Mesothelial cell of epicardium (in vitro differentiated cells): Measurements from ENCODE around the gene ZNHIT1. TPM values are rescaled to one million over a fixed set of nuclear protein-coding genes. Genes with fewer than 3 reads are reported as not detected.

ENCODE experiments used
- DNase-seq, 2 experiments: peaks; one replicate each; pipeline ENCODE4 v3.0.0; 2021; ENCODE audit warnings: low spot score in 2 of 2; ENCODE audit not compliant: unreplicated experiment in 2 of 2
- H3K27ac Mint-ChIP-seq: 2 replicates; pipeline ENCODE4 v1.8.0; 2021; ENCODE audit warnings: mixed read lengths
- H3K27me3 Mint-ChIP-seq: 2 replicates; pipeline ENCODE4 v1.8.0; 2021; ENCODE audit warnings: low read depth, mixed read lengths
- H3K36me3 Mint-ChIP-seq: 2 replicates; pipeline ENCODE4 v1.8.0; 2021; ENCODE audit warnings: mixed read lengths
- H3K4me1 Mint-ChIP-seq: 2 replicates; pipeline ENCODE4 v1.8.0; 2021; ENCODE audit warnings: mixed read lengths
- H3K4me3 Mint-ChIP-seq: 2 replicates; pipeline ENCODE4 v1.8.0; 2021; ENCODE audit warnings: mild to moderate bottlenecking, moderate library complexity, mixed read lengths
- H3K9me3 Mint-ChIP-seq: 2 replicates; pipeline ENCODE4 v1.8.0; 2021; ENCODE audit warnings: mixed read lengths
- CTCF ChIP-seq: fragments of 200-600 bp; sonication (generic); IDR thresholded peaks from one replicate; pipeline ENCODE4 v1.5.0; 2021; ENCODE audit warnings: antibody characterized with exemption; ENCODE audit not compliant: unreplicated experiment
- total RNA-seq: library from RNA; stranded (reverse); gene quantifications from 3 replicates; pipeline ENCODE4 v1.2.1, GENCODE V29; 2021

ZNHIT1 gene
- total RNA-seq, 1 donor from 2014 or later, result 54.9 TPM

- Mint-ChIP-seq H3K27me3 (no peaks in the 10 kb centered on the region), H3K36me3 (peaks cover 4% of the 10 kb centered on the region), H3K9me3 (no peaks in the 10 kb centered on the region), H3K4me3 (no peak overlapping the region), H3K4me1 (peaks cover 30% of the 10 kb centered on the region), H3K27ac (peak overlapping the region; percentile 98)
- DNase-seq, result no peak
- no peak for TF ChIP-seq CTCF
Observed at GRCh38 chr7:101240226-101241014, 22.5 kb downstream of the ZNHIT1 start.

- H3K4me1 Mint-ChIP-seq, result peaks cover 36% of the 10 kb centered on the region
- no peak for DNase-seq
- peak overlapping the region; percentile 98 for H3K27ac Mint-ChIP-seq
- no peaks in the 10 kb centered on the region for H3K27me3 Mint-ChIP-seq
- no peaks in the 10 kb centered on the region for H3K9me3 Mint-ChIP-seq
- peaks cover 4% of the 10 kb centered on the region for H3K36me3 Mint-ChIP-seq
- TF ChIP-seq CTCF, result no peak
- H3K4me3 Mint-ChIP-seq, result no peak overlapping the region
Observed at GRCh38 chr7:101241015-101241363, 23.0 kb downstream of the ZNHIT1 start.

- H3K9me3 Mint-ChIP-seq, result no peaks in the 10 kb centered on the region
- TF ChIP-seq CTCF, result no peak
- H3K36me3 Mint-ChIP-seq, result peaks cover 4% of the 10 kb centered on the region
- peaks cover 36% of the 10 kb centered on the region for H3K4me1 Mint-ChIP-seq
- DNase-seq, result no peak
- H3K27ac Mint-ChIP-seq, result peak overlapping the region; percentile 43
- H3K4me3 Mint-ChIP-seq, result no peak overlapping the region
- no peaks in the 10 kb centered on the region for H3K27me3 Mint-ChIP-seq
Observed at GRCh38 chr7:101241443-101242349, 23.7 kb downstream of the ZNHIT1 start.

GRCh38 chr7:101243646-101244374 is 25.8 kb downstream of the ZNHIT1 start:
- peak overlapping the region; percentile 98 for H3K27ac Mint-ChIP-seq
- peak in 1 of 2 experiments; percentile 64 for DNase-seq
- no peaks in the 10 kb centered on the region for H3K9me3 Mint-ChIP-seq
- peaks cover 26% of the 10 kb centered on the region for H3K4me1 Mint-ChIP-seq
- peaks cover 8% of the 10 kb centered on the region for H3K36me3 Mint-ChIP-seq
- H3K4me3 Mint-ChIP-seq, result peak overlapping the region; percentile 98
- H3K27me3 Mint-ChIP-seq, result no peaks in the 10 kb centered on the region
- TF ChIP-seq CTCF, result no peak

GRCh38 chr7:101244375-101245146 is 26.6 kb downstream of the ZNHIT1 start, which contains the start of gene FIS1:
FIS1 (minus strand) TSS chr7:101245081; CDS start chr7:101245004, 77 bp downstream.
- no peaks in the 10 kb centered on the region for H3K27me3 Mint-ChIP-seq
- H3K4me3 Mint-ChIP-seq, result peak within 1 kb of the TSS; percentile 98
- TF ChIP-seq CTCF, result peak; percentile 86
- peaks cover 8% of the 10 kb centered on the region for H3K36me3 Mint-ChIP-seq
- H3K4me1 Mint-ChIP-seq, result peaks cover 20% of the 10 kb centered on the region
- H3K9me3 Mint-ChIP-seq, result no peaks in the 10 kb centered on the region
- H3K27ac Mint-ChIP-seq, result peak within 1 kb of the TSS; percentile 98
- peak; percentile 92 to 94 for DNase-seq
